HG03103 (cell line): ENCODE measurements around the gene ACADS.

Experiments
- ATAC-seq: cut with Tn5 transposase; IDR thresholded peaks from one replicate; pipeline ENCODE4 v1.9.1; 2021; ENCODE audit warnings: low read depth; ENCODE audit not compliant: unreplicated experiment

ACADS gene

GRCh38 chr12:120783197-120783596, 57.6 kb downstream of the ACADS start:
- no peak for ATAC-seq

- ATAC-seq, result no peak
These were observed 59.2 kb downstream of the ACADS start for GRCh38 chr12:120784804-120785203.

GRCh38 chr12:120787889-120788288, 62.3 kb downstream of the ACADS start:
- ATAC-seq, result no peak
